ENCODE results near the gene PMM1. TPM values are rescaled to one million over a fixed set of nuclear protein-coding genes. Genes with fewer than 3 reads are reported as not detected.

PMM1 gene
- total RNA-seq, 1 experiment from 2014 or later: 18.6 TPM

DNA sequence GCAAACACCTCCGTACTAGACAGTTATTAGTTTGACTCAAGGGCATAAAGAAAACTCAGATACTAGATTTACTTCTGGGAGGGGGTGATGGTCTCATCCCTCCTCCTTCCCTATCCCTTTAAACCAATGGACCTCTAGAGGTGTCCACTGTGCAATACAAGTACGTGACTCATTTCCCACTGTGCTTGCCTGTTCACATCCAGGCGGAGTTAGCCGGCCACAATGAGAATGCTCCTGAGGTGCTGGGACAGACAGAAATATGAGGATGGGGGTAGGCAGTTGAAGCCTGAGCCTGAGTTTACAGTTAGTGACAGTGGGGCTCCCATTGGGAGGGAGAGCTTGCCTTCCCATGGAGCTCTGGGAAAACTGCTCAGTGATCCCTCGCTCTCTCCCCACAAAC is 8.4 kb upstream of the PMM1 start:
- Histone ChIP-seq H3K36me3 (ENCODE audit: low read depth, low read length) (no peaks in the 10 kb centered on the region; the same call in 1 of the 2 replicates), H3K27ac (ENCODE audit: low read length) (no peak overlapping the region), H3K9ac (ENCODE audit: low read length) (no peak overlapping the region), H3F3A (ENCODE audit: low read length, unreplicated experiment) (no peaks in the 10 kb centered on the region), H3K9me3 (ENCODE audit: low read length) (no peaks in the 10 kb centered on the region), H3K79me2 (ENCODE audit: low read length) (no peaks in the 10 kb centered on the region), H3K4me2 (ENCODE audit: low read length) (no peak overlapping the region), H4K20me1 (ENCODE audit: low read length) (no peaks in the 10 kb centered on the region), H3K4me3 (ENCODE audit: low read length) (no peak overlapping the region), H3K9me2 (replicated peaks; ENCODE audit: low read length) (no peaks in the 10 kb centered on the region), H2AFZ (ENCODE audit: low read length) (no peak overlapping the region), H3K27me3 (ENCODE audit: low read length) (no peaks in the 10 kb centered on the region), H3K4me1 (ENCODE audit: insufficient read depth, low read length) (0 out of 2 replicates have a peak, but pooled peaks cover 3% of the 10 kb centered on the region)
- DNase-seq (peak; percentile 40), ATAC-seq (peak; percentile 69)
- BruUV-seq (replicated peaks): no TSS peak
- ChIA-PET CTCF (no interaction called here), POLR2A (ENCODE audit: unreplicated experiment) (no interaction called here)
- intact Hi-C loops (cut with micrococcal nuclease): no loop called here
- no peak for TF ChIP-seq EZH2phosphoT487 (IDR thresholded peaks at IDR 0.05; ENCODE audit: borderline replicate concordance, low read length)
- TF ChIP-seq, protein P1, sequence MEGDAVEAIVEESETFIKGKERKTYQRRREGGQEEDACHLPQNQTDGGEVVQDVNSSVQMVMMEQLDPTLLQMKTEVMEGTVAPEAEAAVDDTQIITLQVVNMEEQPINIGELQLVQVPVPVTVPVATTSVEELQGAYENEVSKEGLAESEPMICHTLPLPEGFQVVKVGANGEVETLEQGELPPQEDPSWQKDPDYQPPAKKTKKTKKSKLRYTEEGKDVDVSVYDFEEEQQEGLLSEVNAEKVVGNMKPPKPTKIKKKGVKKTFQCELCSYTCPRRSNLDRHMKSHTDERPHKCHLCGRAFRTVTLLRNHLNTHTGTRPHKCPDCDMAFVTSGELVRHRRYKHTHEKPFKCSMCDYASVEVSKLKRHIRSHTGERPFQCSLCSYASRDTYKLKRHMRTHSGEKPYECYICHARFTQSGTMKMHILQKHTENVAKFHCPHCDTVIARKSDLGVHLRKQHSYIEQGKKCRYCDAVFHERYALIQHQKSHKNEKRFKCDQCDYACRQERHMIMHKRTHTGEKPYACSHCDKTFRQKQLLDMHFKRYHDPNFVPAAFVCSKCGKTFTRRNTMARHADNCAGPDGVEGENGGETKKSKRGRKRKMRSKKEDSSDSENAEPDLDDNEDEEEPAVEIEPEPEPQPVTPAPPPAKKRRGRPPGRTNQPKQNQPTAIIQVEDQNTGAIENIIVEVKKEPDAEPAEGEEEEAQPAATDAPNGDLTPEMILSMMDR (conservative IDR thresholded peaks at IDR 0.05; ENCODE audit: low read depth, low read length): no peak
- TF ChIP-seq EZH2 (IDR thresholded peaks at IDR 0.05; ENCODE audit: low read length, unreplicated experiment): no peak

DNA sequence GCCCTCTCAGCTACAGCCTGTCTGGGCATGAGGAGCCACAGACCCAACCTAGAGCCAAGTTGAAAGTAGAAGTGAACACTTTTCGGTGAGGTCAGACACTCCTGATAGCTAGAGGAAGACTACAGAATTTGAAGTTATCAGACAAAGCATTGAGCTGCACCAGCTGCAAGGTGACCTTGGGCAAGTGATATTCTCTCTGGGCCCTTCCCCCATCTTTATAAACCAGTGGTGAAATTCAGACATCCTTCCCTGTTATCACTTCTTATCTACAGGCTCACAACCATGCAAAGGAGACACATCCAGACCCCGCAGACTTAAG is 8.0 kb upstream of the PMM1 start:
- H3K4me2 ChIP-seq (ENCODE audit: low read length): no peak overlapping the region
- ChIA-PET CTCF (no interaction called here), POLR2A (ENCODE audit: unreplicated experiment) (no interaction called here)
- no peaks in the 10 kb centered on the region for H3K27me3 ChIP-seq (ENCODE audit: low read length)
- TF ChIP-seq EZH2phosphoT487 (IDR thresholded peaks at IDR 0.05; ENCODE audit: borderline replicate concordance, low read length): no peak
- no peak for TF ChIP-seq EZH2 (IDR thresholded peaks at IDR 0.05; ENCODE audit: low read length, unreplicated experiment)
- TF ChIP-seq, protein P1 (conservative IDR thresholded peaks at IDR 0.05; ENCODE audit: low read depth, low read length): 0 out of 2 replicates have a peak, but pooled peaks have one; percentile 11
- no peaks in the 10 kb centered on the region; the same call in 1 of the 2 replicates for H3K36me3 ChIP-seq (ENCODE audit: low read depth, low read length)
- H4K20me1 ChIP-seq (ENCODE audit: low read length): no peaks in the 10 kb centered on the region
- DNase-seq (no peak), ATAC-seq (no peak)
- H3K9me3 ChIP-seq (ENCODE audit: low read length): no peaks in the 10 kb centered on the region
- no peak overlapping the region for H3K4me3 ChIP-seq (ENCODE audit: low read length)
- H3K9ac ChIP-seq (ENCODE audit: low read length): no peak overlapping the region
- H3K9me2 ChIP-seq (replicated peaks; ENCODE audit: low read length): no peaks in the 10 kb centered on the region
- no peaks in the 10 kb centered on the region for H3F3A ChIP-seq (ENCODE audit: low read length, unreplicated experiment)
- BruUV-seq (replicated peaks): no TSS peak
- intact Hi-C loops (cut with micrococcal nuclease): loop anchor here (2.0 kb wide), 1 partner anchor 43 kb away; no protein-coding TSS in a partner anchor
- H3K4me1 ChIP-seq (ENCODE audit: insufficient read depth, low read length): 0 out of 2 replicates have a peak, but pooled peaks cover 3% of the 10 kb centered on the region
- no peak overlapping the region for H3K27ac ChIP-seq (ENCODE audit: low read length)
- no peak overlapping the region for H2AFZ ChIP-seq (ENCODE audit: low read length)
- H3K79me2 ChIP-seq (ENCODE audit: low read length): no peaks in the 10 kb centered on the region

DNA sequence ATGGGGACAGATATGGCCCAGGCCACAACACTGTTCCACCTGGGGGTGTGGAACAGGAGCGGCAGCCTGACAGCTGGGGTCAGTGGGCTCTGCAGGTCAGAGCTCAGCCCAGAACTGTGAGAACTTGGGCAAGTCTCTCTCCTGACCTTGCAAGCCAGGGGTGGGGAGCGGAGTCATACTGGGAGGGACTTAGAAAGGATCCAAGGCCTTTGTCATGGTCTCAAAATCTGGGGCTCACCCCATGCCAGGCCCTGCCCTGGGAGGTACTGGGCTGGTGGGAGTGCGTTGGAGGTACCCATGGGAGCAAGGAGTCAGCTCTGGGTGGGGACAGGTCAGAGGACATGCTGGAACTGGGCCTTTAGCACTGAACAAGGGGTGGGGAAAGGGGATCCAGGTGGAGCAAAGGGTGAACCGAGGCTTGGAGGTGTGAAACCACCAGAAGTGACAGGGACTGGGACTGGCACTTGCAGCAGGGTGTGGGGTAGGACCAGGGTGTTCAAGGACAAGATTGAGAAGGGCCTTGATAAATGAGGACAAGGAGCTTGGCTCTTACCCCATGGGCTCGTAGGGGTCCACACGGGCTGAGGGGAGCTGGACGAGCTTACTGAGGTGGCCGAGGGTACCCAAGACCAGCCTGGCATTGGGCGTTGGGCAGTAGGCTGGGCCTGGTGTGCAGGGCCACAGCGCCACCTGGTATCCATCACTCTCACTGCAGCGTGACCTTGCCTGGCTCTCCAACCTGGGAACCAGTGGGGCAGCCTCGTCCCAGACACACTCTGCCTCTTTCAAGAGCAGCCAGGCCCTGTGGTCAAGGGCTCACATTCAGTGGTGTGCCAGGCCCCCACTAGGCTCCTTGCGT is 7.4 kb upstream of the PMM1 start:
- TF ChIP-seq EZH2phosphoT487 (IDR thresholded peaks at IDR 0.05; ENCODE audit: borderline replicate concordance, low read length): no peak
- TF ChIP-seq, protein P1 (conservative IDR thresholded peaks at IDR 0.05; ENCODE audit: low read depth, low read length): peak; percentile 69
- BruUV-seq (replicated peaks): no TSS peak
- H3K9ac ChIP-seq (ENCODE audit: low read length): no peak overlapping the region
- no peak overlapping the region for H3K4me3 ChIP-seq (ENCODE audit: low read length)
- no peaks in the 10 kb centered on the region for H3K27me3 ChIP-seq (ENCODE audit: low read length)
- no peaks in the 10 kb centered on the region for H3K79me2 ChIP-seq (ENCODE audit: low read length)
- peak; percentile 76 for ATAC-seq
- H3K4me1 ChIP-seq (ENCODE audit: insufficient read depth, low read length): 0 out of 2 replicates have a peak, but pooled peaks cover 3% of the 10 kb centered on the region
- no peaks in the 10 kb centered on the region for H3K9me2 ChIP-seq (replicated peaks; ENCODE audit: low read length)
- H3K4me2 ChIP-seq (ENCODE audit: low read length): no peak overlapping the region
- H2AFZ ChIP-seq (ENCODE audit: low read length): no peak overlapping the region
- intact Hi-C loops (cut with micrococcal nuclease): loop anchor here (2.0 kb wide), 1 partner anchor 42 kb away; no protein-coding TSS in a partner anchor
- peak; percentile 48 for DNase-seq
- no peaks in the 10 kb centered on the region for H4K20me1 ChIP-seq (ENCODE audit: low read length)
- H3K36me3 ChIP-seq (ENCODE audit: low read depth, low read length): no peaks in the 10 kb centered on the region; the same call in 1 of the 2 replicates
- no peak overlapping the region for H3K27ac ChIP-seq (ENCODE audit: low read length)
- CTCF ChIA-PET: no interaction called here
- POLR2A ChIA-PET (ENCODE audit: unreplicated experiment): no interaction called here
- no peaks in the 10 kb centered on the region for H3K9me3 ChIP-seq (ENCODE audit: low read length)
- no peaks in the 10 kb centered on the region for H3F3A ChIP-seq (ENCODE audit: low read length, unreplicated experiment)

All from PC-3 (cell line).